ENCODE data around the gene SS18L1.
A peak's percentile ranks its signal among the peaks of the same experiment; 100 is the strongest.

The SS18L1 gene

GRCh38 chr20:62176866-62177265 is 33.3 kb downstream of the SS18L1 start:
- DNase-seq (ENCODE audit: low read depth) = no peak
- H3K4me3 ChIP-seq (ENCODE audit: control insufficient read depth, low read depth, low read length) = no peak overlapping the region
- TF ChIP-seq CTCF (conservative IDR thresholded peaks at IDR 0.05; ENCODE audit: control insufficient read depth, insufficient read depth, low read depth, low read length) = no peak

GRCh38 chr20:62177307-62177706 is 33.7 kb downstream of the SS18L1 start:
- no peak for TF ChIP-seq CTCF (conservative IDR thresholded peaks at IDR 0.05; ENCODE audit: control insufficient read depth, insufficient read depth, low read depth, low read length)
- DNase-seq (ENCODE audit: low read depth) = no peak
- no peak overlapping the region for H3K4me3 ChIP-seq (ENCODE audit: control insufficient read depth, low read depth, low read length)

DNA sequence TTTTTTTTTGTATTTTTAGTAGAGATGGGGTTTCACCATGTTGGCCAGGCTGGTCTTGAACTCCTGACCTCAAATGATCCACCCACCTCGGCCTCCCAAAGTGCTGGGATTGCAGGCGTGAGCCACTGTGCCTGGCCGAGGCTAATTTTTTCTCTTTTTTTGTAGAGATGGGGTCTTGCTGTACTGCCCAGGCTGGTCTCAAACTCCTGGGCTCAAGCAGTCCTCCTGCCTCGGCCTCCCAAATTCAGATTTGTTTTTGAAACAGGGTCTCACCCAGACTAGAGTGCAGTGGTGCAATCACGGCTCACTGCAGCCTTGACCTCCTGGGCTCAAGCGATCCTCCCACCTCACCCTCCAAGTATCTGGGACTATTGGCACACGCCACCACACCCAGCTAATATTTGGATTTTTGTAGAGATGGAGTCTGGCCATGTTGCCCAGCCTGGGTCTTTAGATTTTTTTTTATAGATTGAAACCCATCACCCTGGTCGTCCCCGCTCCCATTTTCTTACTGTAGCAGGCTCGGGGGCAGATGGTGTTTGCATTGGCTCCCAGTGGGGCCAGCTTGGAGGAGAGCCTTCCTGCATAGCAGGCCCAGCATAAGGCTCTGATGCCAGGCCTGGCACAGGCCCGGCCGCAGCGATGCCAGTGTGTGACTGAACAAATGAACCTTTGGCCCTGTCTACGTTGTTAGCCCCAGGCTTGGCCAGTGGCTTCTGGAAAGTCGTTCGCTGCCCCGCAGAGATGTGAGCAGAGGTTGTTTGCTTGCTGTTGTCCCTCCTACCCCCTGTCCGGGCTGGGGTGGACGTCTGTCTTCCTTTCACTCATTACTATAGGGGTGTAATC is 35.0 kb downstream of the SS18L1 start:
- no peak for DNase-seq (ENCODE audit: low read depth)
- no peak for TF ChIP-seq CTCF (conservative IDR thresholded peaks at IDR 0.05; ENCODE audit: control insufficient read depth, insufficient read depth, low read depth, low read length)

GRCh38 chr20:62179162-62179504 is 35.6 kb downstream of the SS18L1 start:
- TF ChIP-seq CTCF (conservative IDR thresholded peaks at IDR 0.05; ENCODE audit: control insufficient read depth, insufficient read depth, low read depth, low read length) = no peak
- no peak for DNase-seq (ENCODE audit: low read depth)
- H3K4me3 ChIP-seq (ENCODE audit: control insufficient read depth, low read depth, low read length) = no peak overlapping the region

More for the DNA sequence above, 35.0 kb downstream of the SS18L1 start:
- H3K4me3 ChIP-seq (ENCODE audit: control insufficient read depth, low read depth, low read length) = no peak overlapping the region

GRCh38 chr20:62181808-62182207 is 38.2 kb downstream of the SS18L1 start:
- H3K4me3 ChIP-seq (ENCODE audit: control insufficient read depth, low read depth, low read length) = peak overlapping the region; percentile 93
- no peak for DNase-seq (ENCODE audit: low read depth)
- TF ChIP-seq CTCF (conservative IDR thresholded peaks at IDR 0.05; ENCODE audit: control insufficient read depth, insufficient read depth, low read depth, low read length) = no peak

- no peak for TF ChIP-seq CTCF (conservative IDR thresholded peaks at IDR 0.05; ENCODE audit: control insufficient read depth, insufficient read depth, low read depth, low read length)
- peak within 1 kb of the TSS; percentile 93 for H3K4me3 ChIP-seq (ENCODE audit: control insufficient read depth, low read depth, low read length)
- DNase-seq (ENCODE audit: low read depth) = peak; percentile 93
Measured at GRCh38 chr20:62182469-62183425, 39.2 kb downstream of the SS18L1 start, which contains the start of gene MTG2. Gene MTG2, plus strand, starts transcription at chr20:62183028. Its CDS starts 10,393 bp downstream, at chr20:62193421.

Data from fibroblast of mammary gland (primary cell).